Uterine smooth muscle cell (primary cell): ENCODE measurements around the gene SVIL. TPM values are rescaled to one million over a fixed set of nuclear protein-coding genes. Genes with fewer than 3 reads are reported as not detected.

Experiments used
- total RNA-seq: library from RNA; depleted of rRNA; stranded (reverse); fragments of >200 nt; gene quantifications from 2 replicates; pipeline ENCODE4 v1.2.3, GENCODE V29; 2014

The SVIL gene, protein sequence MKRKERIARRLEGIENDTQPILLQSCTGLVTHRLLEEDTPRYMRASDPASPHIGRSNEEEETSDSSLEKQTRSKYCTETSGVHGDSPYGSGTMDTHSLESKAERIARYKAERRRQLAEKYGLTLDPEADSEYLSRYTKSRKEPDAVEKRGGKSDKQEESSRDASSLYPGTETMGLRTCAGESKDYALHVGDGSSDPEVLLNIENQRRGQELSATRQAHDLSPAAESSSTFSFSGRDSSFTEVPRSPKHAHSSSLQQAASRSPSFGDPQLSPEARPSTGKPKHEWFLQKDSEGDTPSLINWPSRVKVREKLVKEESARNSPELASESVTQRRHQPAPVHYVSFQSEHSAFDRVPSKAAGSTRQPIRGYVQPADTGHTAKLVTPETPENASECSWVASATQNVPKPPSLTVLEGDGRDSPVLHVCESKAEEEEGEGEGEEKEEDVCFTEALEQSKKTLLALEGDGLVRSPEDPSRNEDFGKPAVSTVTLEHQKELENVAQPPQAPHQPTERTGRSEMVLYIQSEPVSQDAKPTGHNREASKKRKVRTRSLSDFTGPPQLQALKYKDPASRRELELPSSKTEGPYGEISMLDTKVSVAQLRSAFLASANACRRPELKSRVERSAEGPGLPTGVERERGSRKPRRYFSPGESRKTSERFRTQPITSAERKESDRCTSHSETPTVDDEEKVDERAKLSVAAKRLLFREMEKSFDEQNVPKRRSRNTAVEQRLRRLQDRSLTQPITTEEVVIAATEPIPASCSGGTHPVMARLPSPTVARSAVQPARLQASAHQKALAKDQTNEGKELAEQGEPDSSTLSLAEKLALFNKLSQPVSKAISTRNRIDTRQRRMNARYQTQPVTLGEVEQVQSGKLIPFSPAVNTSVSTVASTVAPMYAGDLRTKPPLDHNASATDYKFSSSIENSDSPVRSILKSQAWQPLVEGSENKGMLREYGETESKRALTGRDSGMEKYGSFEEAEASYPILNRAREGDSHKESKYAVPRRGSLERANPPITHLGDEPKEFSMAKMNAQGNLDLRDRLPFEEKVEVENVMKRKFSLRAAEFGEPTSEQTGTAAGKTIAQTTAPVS (N-terminal part only)
- total RNA-seq, result 10.5 and 18.6 TPM in 2 replicates

DNA sequence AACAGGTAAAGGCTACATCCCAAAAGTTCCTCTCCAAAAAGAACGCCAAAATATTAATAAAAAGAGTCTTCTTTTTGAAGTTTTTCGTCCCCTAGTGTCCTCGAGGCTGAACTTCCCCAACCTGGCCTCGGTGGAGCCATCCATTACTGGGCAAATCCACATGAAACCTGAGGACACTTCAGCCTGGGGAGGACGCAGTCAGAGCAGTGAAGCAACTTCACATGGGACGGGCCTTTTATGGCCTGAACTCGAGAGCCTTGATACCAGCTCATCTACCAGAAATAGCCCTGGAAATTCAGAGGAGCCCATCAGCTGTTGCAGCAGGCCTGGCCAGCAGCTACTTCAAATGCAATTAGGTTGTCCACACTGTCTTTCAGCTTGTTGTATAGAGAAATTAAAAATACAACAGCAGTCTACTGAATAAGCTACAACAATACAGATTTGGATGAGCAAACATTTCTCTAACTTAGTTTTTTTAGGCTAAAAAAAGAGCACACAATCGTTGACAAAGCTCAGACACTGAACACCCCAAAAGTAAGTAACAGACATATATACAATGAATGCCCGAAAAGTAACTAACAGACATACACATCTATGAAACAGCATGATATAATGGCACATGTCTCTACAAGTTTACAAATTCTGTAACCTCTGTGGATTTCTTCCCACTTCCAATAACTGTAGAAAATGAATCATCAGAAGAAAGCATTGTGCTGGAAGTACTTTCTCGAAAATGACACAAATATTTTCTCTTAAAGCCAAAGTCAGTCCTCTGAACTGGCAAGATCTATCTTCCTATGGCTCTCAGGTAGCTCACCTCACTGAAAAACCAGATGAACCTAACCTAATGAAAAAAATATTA lies at the start of gene SVIL:
SVIL (minus strand) TSS at position 208 of the 862 bp plus-strand sequence. CDS start 79,913 bp downstream, outside the sequence.

